Measurements from ENCODE around the gene SLC34A3. TPM values are rescaled to one million over a fixed set of nuclear protein-coding genes. Genes with fewer than 3 reads are reported as not detected.

The SLC34A3 gene
- total and polyA plus RNA-seq, 2 donors (not counting 1 experiment from before 2014, with no cell fraction given) = not detected

DNA sequence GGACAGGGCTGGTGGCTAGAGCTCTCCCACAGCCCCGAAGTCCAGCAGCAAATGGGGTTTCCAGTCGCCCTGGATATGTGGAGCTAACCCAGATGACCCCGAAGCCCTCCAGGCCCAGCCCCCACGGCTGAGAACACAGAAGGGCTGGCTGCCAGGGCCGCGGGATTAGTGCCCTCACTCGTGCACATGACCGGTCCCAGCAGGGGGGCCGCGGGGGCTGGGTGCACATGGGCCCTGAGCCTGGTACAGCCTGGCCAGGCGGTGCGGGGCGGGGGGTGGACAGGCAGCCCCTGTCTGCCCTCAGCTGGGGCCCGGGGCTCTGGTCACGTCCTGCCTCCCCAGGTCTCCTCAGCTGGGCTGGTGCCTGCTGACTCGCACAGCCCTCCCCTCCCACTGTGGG is 36.3 kb upstream of the SLC34A3 start:
- ChIA-PET CTCF (no interaction called here), POLR2A (no interaction called here)
- H3K4me1 ChIP-seq (ENCODE audit: control insufficient read depth in 2 of 2, insufficient read depth in 2 of 2, low read length in 2 of 2) = peaks cover 11 to 17% of the 10 kb centered on the region in 2 donors
- TF ChIP-seq EZH2 (IDR thresholded peaks at IDR 0.05; ENCODE audit: borderline replicate concordance, insufficient read depth, low read depth, low read length, poor library complexity, severe bottlenecking) = no peak
- TF ChIP-seq, protein P1, sequence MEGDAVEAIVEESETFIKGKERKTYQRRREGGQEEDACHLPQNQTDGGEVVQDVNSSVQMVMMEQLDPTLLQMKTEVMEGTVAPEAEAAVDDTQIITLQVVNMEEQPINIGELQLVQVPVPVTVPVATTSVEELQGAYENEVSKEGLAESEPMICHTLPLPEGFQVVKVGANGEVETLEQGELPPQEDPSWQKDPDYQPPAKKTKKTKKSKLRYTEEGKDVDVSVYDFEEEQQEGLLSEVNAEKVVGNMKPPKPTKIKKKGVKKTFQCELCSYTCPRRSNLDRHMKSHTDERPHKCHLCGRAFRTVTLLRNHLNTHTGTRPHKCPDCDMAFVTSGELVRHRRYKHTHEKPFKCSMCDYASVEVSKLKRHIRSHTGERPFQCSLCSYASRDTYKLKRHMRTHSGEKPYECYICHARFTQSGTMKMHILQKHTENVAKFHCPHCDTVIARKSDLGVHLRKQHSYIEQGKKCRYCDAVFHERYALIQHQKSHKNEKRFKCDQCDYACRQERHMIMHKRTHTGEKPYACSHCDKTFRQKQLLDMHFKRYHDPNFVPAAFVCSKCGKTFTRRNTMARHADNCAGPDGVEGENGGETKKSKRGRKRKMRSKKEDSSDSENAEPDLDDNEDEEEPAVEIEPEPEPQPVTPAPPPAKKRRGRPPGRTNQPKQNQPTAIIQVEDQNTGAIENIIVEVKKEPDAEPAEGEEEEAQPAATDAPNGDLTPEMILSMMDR (IDR thresholded peaks at IDR 0.05) = no peak
- no peak for ATAC-seq (ENCODE audit: low read depth)
- H3K4me3 ChIP-seq (ENCODE audit: control extremely low read depth in 1 of 5, extremely low read depth in 1 of 5, insufficient read depth in 1 of 5, low read depth in 2 of 5, low read length in 4 of 5) = no peak overlapping the region
- H4K20me1 ChIP-seq (ENCODE audit: control insufficient read depth, insufficient read depth, low read length, poor library complexity, severe bottlenecking) = peaks cover 51% of the 10 kb centered on the region
- Mint-ChIP-seq H3K4me1 (peaks cover 11% of the 10 kb centered on the region), H3K27ac (no peak overlapping the region), H3K9me3 (ENCODE audit: insufficient read depth) (no peaks in the 10 kb centered on the region), H3K4me3 (no peak overlapping the region), H3K27me3 (no peaks in the 10 kb centered on the region)
- no peak overlapping the region for H2AFZ ChIP-seq (ENCODE audit: insufficient read depth, low read depth, low read length, poor library complexity, severe bottlenecking)
- H3K4me2 ChIP-seq (replicated peaks; ENCODE audit: low read depth, low read length, poor library complexity, severe bottlenecking) = no peak overlapping the region
- intact Hi-C loops (cut with micrococcal nuclease) = no loop called here
- H3K36me3 ChIP-seq (replicated peaks in 1 of 2; ENCODE audit: control extremely low read depth in 1 of 2, control insufficient read depth in 1 of 2, extremely low read depth in 1 of 2, insufficient read depth in 2 of 2, low read length in 1 of 2) = peaks cover 0 to 19% of the 10 kb centered on the region in 2 experiments
- DNase-seq = no peak
- H3K79me2 ChIP-seq (ENCODE audit: control insufficient read depth, insufficient read depth, low read length) = peaks cover 91% of the 10 kb centered on the region
- 94% methylated on average over 16 of the region's 16 CpGs for WGBS (ENCODE audit: insufficient coverage)
- no peak overlapping the region for H3K27ac ChIP-seq (ENCODE audit: low read length in 2 of 2)
- H3K27me3 ChIP-seq (replicated peaks in 1 of 4; ENCODE audit: control extremely low read depth in 1 of 4, control insufficient read depth in 3 of 4, insufficient read depth in 4 of 4, low read length in 3 of 4) = peaks cover 0 to 3% (median 0%) of the 10 kb centered on the region in 4 experiments
- H3K9me3 ChIP-seq (ENCODE audit: control extremely low read depth in 1 of 3, control insufficient read depth in 2 of 3, insufficient read depth in 1 of 3, low read length in 2 of 3) = no peaks in the 10 kb centered on the region
- H3K9ac ChIP-seq (ENCODE audit: low read length) = no peak overlapping the region

DNA sequence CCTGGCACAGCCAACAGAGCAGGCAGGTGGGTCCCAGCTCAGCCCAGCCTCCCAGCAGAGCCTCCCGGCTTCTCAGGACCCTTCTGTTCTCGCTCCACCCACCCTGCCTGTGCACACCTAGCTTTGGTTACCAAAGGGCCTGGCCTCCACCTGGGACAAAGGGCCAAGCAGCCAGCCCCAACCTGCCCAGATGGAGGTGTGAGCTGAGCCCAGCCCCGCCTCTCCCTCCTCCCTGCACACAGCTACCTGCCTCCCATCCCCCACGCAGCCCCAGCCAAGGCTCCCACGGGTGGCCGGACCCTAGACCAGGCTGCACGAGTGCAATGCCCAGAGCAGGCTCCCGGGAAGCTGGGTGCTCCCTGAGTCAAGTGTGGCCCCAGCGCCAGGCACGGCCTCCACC is 35.8 kb upstream of the SLC34A3 start:
- no peaks in the 10 kb centered on the region for H3K27me3 Mint-ChIP-seq
- no peaks in the 10 kb centered on the region for H3K9me3 Mint-ChIP-seq (ENCODE audit: insufficient read depth)
- Histone ChIP-seq H2AFZ (ENCODE audit: insufficient read depth, low read depth, low read length, poor library complexity, severe bottlenecking) (no peak overlapping the region), H3K4me3 (ENCODE audit: control extremely low read depth in 1 of 5, extremely low read depth in 1 of 5, insufficient read depth in 1 of 5, low read depth in 2 of 5, low read length in 4 of 5) (no peak overlapping the region), H3K4me1 (ENCODE audit: control insufficient read depth in 2 of 2, insufficient read depth in 2 of 2, low read length in 2 of 2) (peaks cover 10 to 16% of the 10 kb centered on the region in 2 donors), H3K27ac (ENCODE audit: low read length in 2 of 2) (no peak overlapping the region), H3K4me2 (replicated peaks; ENCODE audit: low read depth, low read length, poor library complexity, severe bottlenecking) (no peak overlapping the region), H3K79me2 (ENCODE audit: control insufficient read depth, insufficient read depth, low read length) (peaks cover 90% of the 10 kb centered on the region), H3K27me3 (replicated peaks in 1 of 4; ENCODE audit: control extremely low read depth in 1 of 4, control insufficient read depth in 3 of 4, insufficient read depth in 4 of 4, low read length in 3 of 4) (peaks cover 0 to 6% (median 0%) of the 10 kb centered on the region in 4 experiments), H4K20me1 (ENCODE audit: control insufficient read depth, insufficient read depth, low read length, poor library complexity, severe bottlenecking) (peaks cover 50% of the 10 kb centered on the region), H3K36me3 (replicated peaks in 1 of 2; ENCODE audit: control extremely low read depth in 1 of 2, control insufficient read depth in 1 of 2, extremely low read depth in 1 of 2, insufficient read depth in 2 of 2, low read length in 1 of 2) (peaks cover 0 to 14% of the 10 kb centered on the region in 2 experiments), H3K9ac (ENCODE audit: low read length) (no peak overlapping the region), H3K9me3 (ENCODE audit: control extremely low read depth in 1 of 3, control insufficient read depth in 2 of 3, insufficient read depth in 1 of 3, low read length in 2 of 3) (no peaks in the 10 kb centered on the region)
- 94% methylated on average over 10 of the region's 10 CpGs for WGBS (ENCODE audit: insufficient coverage)
- ChIA-PET CTCF (no interaction called here), POLR2A (no interaction called here)
- DNase-seq = no peak
- no peak for TF ChIP-seq EZH2 (IDR thresholded peaks at IDR 0.05; ENCODE audit: borderline replicate concordance, insufficient read depth, low read depth, low read length, poor library complexity, severe bottlenecking)
- TF ChIP-seq, protein P1 (IDR thresholded peaks at IDR 0.05) = no peak
- H3K4me1 Mint-ChIP-seq = peaks cover 8% of the 10 kb centered on the region
- H3K27ac Mint-ChIP-seq = no peak overlapping the region
- H3K4me3 Mint-ChIP-seq = no peak overlapping the region
- intact Hi-C loops (cut with micrococcal nuclease) = no loop called here
- no peak for ATAC-seq (ENCODE audit: low read depth)

Data from B cell (primary cell).